Measurements from ENCODE around the gene NLRC3. TPM values are rescaled to one million over a fixed set of nuclear protein-coding genes. Genes with fewer than 3 reads are reported as not detected.

The NLRC3 gene
- total RNA-seq, 4 donors from 2014 or later: under 0.01 to 1.5 (median 0.68) TPM

GRCh38 chr16:3536271-3536731 is 40.9 kb downstream of the NLRC3 start:
- no peak for DNase-seq
- no peaks in the 10 kb centered on the region for H3K36me3 ChIP-seq
- peak overlapping the region in 1 of 2 donors; percentile 55 for H3K27ac ChIP-seq
- no peaks in the 10 kb centered on the region for H3K4me1 ChIP-seq
- TF ChIP-seq POLR2A (IDR thresholded peaks at IDR 0.05) (no peak), CTCF (IDR thresholded peaks at IDR 0.05) (no peak)
- H3K9me3 ChIP-seq: no peaks in the 10 kb centered on the region
- H3K4me3 ChIP-seq: no peak overlapping the region
- H3K27me3 ChIP-seq: no peaks in the 10 kb centered on the region
- intact Hi-C loops (cut with DNase I; ENCODE audit: low total_unique reads): no loop called here

GRCh38 chr16:3534126-3534525 is 43.1 kb downstream of the NLRC3 start:
- H3K27me3 ChIP-seq: no peaks in the 10 kb centered on the region
- intact Hi-C loops (cut with DNase I; ENCODE audit: low total_unique reads): no loop called here
- no peaks in the 10 kb centered on the region for H3K4me1 ChIP-seq
- H3K9me3 ChIP-seq: no peaks in the 10 kb centered on the region
- H3K4me3 ChIP-seq: no peak overlapping the region
- H3K36me3 ChIP-seq: no peaks in the 10 kb centered on the region
- TF ChIP-seq POLR2A (IDR thresholded peaks at IDR 0.05): no peak
- no peak for TF ChIP-seq CTCF (IDR thresholded peaks at IDR 0.05)
- no peak for DNase-seq
- no peak overlapping the region for H3K27ac ChIP-seq

- Histone ChIP-seq H3K36me3 (no peaks in the 10 kb centered on the region), H3K9me3 (no peaks in the 10 kb centered on the region), H3K27me3 (no peaks in the 10 kb centered on the region), H3K4me1 (no peaks in the 10 kb centered on the region), H3K4me3 (no peak overlapping the region), H3K27ac (no peak overlapping the region)
- TF ChIP-seq CTCF (IDR thresholded peaks at IDR 0.05): no peak
- TF ChIP-seq POLR2A (IDR thresholded peaks at IDR 0.05): no peak
- intact Hi-C loops (cut with DNase I; ENCODE audit: low total_unique reads): no loop called here
- DNase-seq: no peak
Observed at GRCh38 chr16:3532741-3533140, 44.5 kb downstream of the NLRC3 start.

GRCh38 chr16:3530371-3530914 is 46.8 kb downstream of the NLRC3 start:
- intact Hi-C loops (cut with DNase I; ENCODE audit: low total_unique reads): no loop called here
- Histone ChIP-seq H3K9me3 (no peaks in the 10 kb centered on the region), H3K27me3 (no peaks in the 10 kb centered on the region), H3K4me1 (no peaks in the 10 kb centered on the region), H3K36me3 (no peaks in the 10 kb centered on the region), H3K27ac (no peak overlapping the region), H3K4me3 (no peak overlapping the region)
- TF ChIP-seq CTCF (IDR thresholded peaks at IDR 0.05) (no peak), POLR2A (IDR thresholded peaks at IDR 0.05) (no peak)
- DNase-seq: no peak

- no peaks in the 10 kb centered on the region for H3K9me3 ChIP-seq
- no peak for DNase-seq
- H3K36me3 ChIP-seq: no peaks in the 10 kb centered on the region
- TF ChIP-seq POLR2A (IDR thresholded peaks at IDR 0.05): no peak
- TF ChIP-seq CTCF (IDR thresholded peaks at IDR 0.05): no peak
- H3K27ac ChIP-seq: no peak overlapping the region
- intact Hi-C loops (cut with DNase I; ENCODE audit: low total_unique reads): no loop called here
- no peaks in the 10 kb centered on the region for H3K27me3 ChIP-seq
- no peak overlapping the region for H3K4me3 ChIP-seq
- H3K4me1 ChIP-seq: no peaks in the 10 kb centered on the region
Observed at GRCh38 chr16:3529175-3529574, 48.0 kb downstream of the NLRC3 start.

All from uterus (tissue), 4 donors.